DOHH2 (cell line): ENCODE results near the gene FAM241B.

Experiments
- H3F3A ChIP-seq: fragments of 200-600 bp; sonication (generic), shearing (Covaris generic); 2 replicates; pipeline ENCODE4 v1.6.0; 2016; ENCODE audit warnings: antibody characterized with exemption, mild to moderate bottlenecking; ENCODE audit not compliant: control insufficient read depth, insufficient read depth
- H3K27ac ChIP-seq: fragments of 200-600 bp; sonication (generic); 2 replicates; pipeline ENCODE4 v1.5.1; 2014; ENCODE audit warnings: low read depth, mild to moderate bottlenecking, low read length, moderate library complexity
- H3K27me3 ChIP-seq: fragments of 200-600 bp; sonication (generic); 2 replicates; pipeline ENCODE4 v1.6.1; 2014; ENCODE audit warnings: mild to moderate bottlenecking, low read length, mixed read lengths; ENCODE audit not compliant: control insufficient read depth
- H3K36me3 ChIP-seq: fragments of 200-600 bp; sonication (generic); 2 replicates; pipeline ENCODE4 v1.6.1; 2014; ENCODE audit warnings: mild to moderate bottlenecking, low read length, moderate library complexity, mixed read lengths; ENCODE audit not compliant: control insufficient read depth
- H3K4me1 ChIP-seq: fragments of 200-600 bp; sonication (generic); 2 replicates; pipeline ENCODE4 v1.6.1; 2014; ENCODE audit warnings: mild to moderate bottlenecking, low read length, mixed read lengths; ENCODE audit not compliant: control insufficient read depth
- H3K4me2 ChIP-seq: fragments of 200-600 bp; sonication (generic); 2 replicates; pipeline ENCODE4 v1.6.0; 2014; ENCODE audit warnings: mild to moderate bottlenecking, low read length, moderate library complexity
- H3K4me3 ChIP-seq: fragments of 200-600 bp; sonication (generic); 2 replicates; pipeline ENCODE4 v1.5.1; 2014; ENCODE audit warnings: mild to moderate bottlenecking, low read length, mixed read lengths
- H3K79me2 ChIP-seq: fragments of 200-600 bp; sonication (generic); 2 replicates; pipeline ENCODE4 v1.6.1; 2014; ENCODE audit warnings: mild to moderate bottlenecking, low read length, mixed read lengths; ENCODE audit not compliant: control insufficient read depth
- H3K9me2 ChIP-seq: fragments of 200-600 bp; sonication (generic); replicated peaks from 2 replicates; pipeline ENCODE4 v1.6.1; 2014; ENCODE audit warnings: mild to moderate bottlenecking, low read length, mixed read lengths; ENCODE audit not compliant: control insufficient read depth
- H3K9me3 ChIP-seq: fragments of 200-600 bp; sonication (generic); 2 replicates; pipeline ENCODE4 v1.6.1; 2014; ENCODE audit warnings: antibody characterized with exemption, low read length, mixed read lengths; ENCODE audit not compliant: control insufficient read depth, insufficient read depth
- H4K20me1 ChIP-seq: fragments of 200-600 bp; sonication (generic); 2 replicates; pipeline ENCODE4 v1.6.0; 2014; ENCODE audit warnings: low read depth, mild to moderate bottlenecking, antibody characterized with exemption, low read length, moderate library complexity; ENCODE audit not compliant: control insufficient read depth, insufficient read depth
- CTCF ChIP-seq: fragments of 200-600 bp; sonication (generic); IDR thresholded peaks from one replicate; pipeline ENCODE4 v1.5.1; 2014; ENCODE audit warnings: antibody characterized with exemption, mild to moderate bottlenecking, low read depth, low read length; ENCODE audit not compliant: poor library complexity, severe bottlenecking
- EZH2phosphoT487 ChIP-seq: fragments of 200-600 bp; sonication (generic); IDR thresholded peaks from 2 replicates; pipeline ENCODE4 v1.6.1; 2017; ENCODE audit warnings: borderline replicate concordance, mild to moderate bottlenecking, antibody characterized with exemption, low read length, moderate library complexity, mixed read lengths

Gene FAM241B

DNA sequence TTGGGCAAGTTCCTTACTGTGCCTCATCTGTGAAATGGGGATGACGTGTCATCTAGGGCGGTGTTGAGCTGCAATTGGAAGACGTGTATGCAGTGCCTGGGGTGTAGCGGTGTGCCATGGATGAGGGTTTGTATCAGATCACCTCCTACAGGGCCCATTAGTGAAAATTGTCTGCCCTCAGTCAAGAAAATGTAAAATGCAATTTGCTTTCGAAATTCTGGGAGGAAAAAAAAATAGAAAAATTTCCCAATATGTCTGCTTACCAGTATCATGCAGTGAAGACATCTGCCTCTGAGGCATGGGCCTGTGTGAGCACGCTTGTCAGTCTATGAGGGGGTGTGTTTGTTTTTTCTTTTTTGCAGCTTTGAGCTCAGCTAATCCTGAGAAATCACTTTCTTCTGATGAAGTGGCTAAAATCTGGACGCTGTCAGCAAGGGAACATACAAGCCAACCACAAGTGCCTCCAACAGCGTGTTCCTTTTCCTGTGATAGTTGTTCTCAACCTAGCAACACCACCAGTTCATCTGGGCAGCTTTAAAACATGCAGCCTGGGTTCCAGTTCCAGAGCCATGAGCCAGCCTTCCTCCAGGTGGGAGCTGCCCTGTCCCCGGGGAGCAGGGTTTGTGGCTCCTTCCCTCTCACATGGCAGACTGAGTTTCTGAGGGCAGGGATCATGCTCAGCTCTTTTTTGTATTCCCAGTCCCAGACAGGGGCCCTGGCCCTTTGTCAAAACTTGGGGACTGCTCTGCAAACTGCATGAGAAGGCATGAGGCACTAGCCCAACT lies 10.3 kb downstream of the FAM241B start:
- H3K4me3 ChIP-seq: no peak overlapping the region
- no peaks in the 10 kb centered on the region for H3K36me3 ChIP-seq
- no peaks in the 10 kb centered on the region for H4K20me1 ChIP-seq
- H3K79me2 ChIP-seq: no peaks in the 10 kb centered on the region
- no peak for TF ChIP-seq CTCF
- TF ChIP-seq EZH2phosphoT487: no peak
- no peaks in the 10 kb centered on the region for H3K27me3 ChIP-seq
- H3K9me2 ChIP-seq: no peaks in the 10 kb centered on the region
- H3K4me1 ChIP-seq: no peaks in the 10 kb centered on the region
- H3K27ac ChIP-seq: no peak overlapping the region
- no peaks in the 10 kb centered on the region for H3K9me3 ChIP-seq
- H3F3A ChIP-seq: no peaks in the 10 kb centered on the region
- H3K4me2 ChIP-seq: no peak overlapping the region

- Histone ChIP-seq H3K27me3 (no peaks in the 10 kb centered on the region), H3K4me1 (no peaks in the 10 kb centered on the region), H3F3A (no peaks in the 10 kb centered on the region), H3K4me2 (no peak overlapping the region), H3K9me3 (no peaks in the 10 kb centered on the region), H4K20me1 (no peaks in the 10 kb centered on the region), H3K79me2 (no peaks in the 10 kb centered on the region), H3K4me3 (no peak overlapping the region), H3K36me3 (no peaks in the 10 kb centered on the region), H3K27ac (no peak overlapping the region), H3K9me2 (no peaks in the 10 kb centered on the region)
- TF ChIP-seq CTCF (no peak), EZH2phosphoT487 (no peak)
Measured at GRCh38 chr10:69641261-69641980, 11.4 kb downstream of the FAM241B start.

GRCh38 chr10:69642747-69643146 lies 12.7 kb downstream of the FAM241B start:
- H3K79me2 ChIP-seq: no peaks in the 10 kb centered on the region
- no peaks in the 10 kb centered on the region for H3K9me2 ChIP-seq
- no peak for TF ChIP-seq CTCF
- no peak for TF ChIP-seq EZH2phosphoT487
- H3F3A ChIP-seq: no peaks in the 10 kb centered on the region
- no peaks in the 10 kb centered on the region for H3K36me3 ChIP-seq
- no peaks in the 10 kb centered on the region for H3K27me3 ChIP-seq
- H3K4me1 ChIP-seq: no peaks in the 10 kb centered on the region
- H3K4me2 ChIP-seq: no peak overlapping the region
- no peak overlapping the region for H3K27ac ChIP-seq
- H4K20me1 ChIP-seq: no peaks in the 10 kb centered on the region
- H3K4me3 ChIP-seq: no peak overlapping the region
- H3K9me3 ChIP-seq: no peaks in the 10 kb centered on the region
